Measurements from ENCODE around the gene MEIOB.
"Not testable (repeated sequence)": the region's sequence is repeated elsewhere in the genome, so short reads cannot be mapped to it uniquely, and the experiment has no call there.

Gene MEIOB

GRCh38 chr16:1899641-1900451 is 27.9 kb upstream of the MEIOB start:
- H3K4me3 ChIP-seq (ENCODE audit: control insufficient read depth, low read depth, low read length), result no peak overlapping the region
- no peak for DNase-seq (ENCODE audit: low read depth)
- TF ChIP-seq CTCF (conservative IDR thresholded peaks at IDR 0.05; ENCODE audit: control insufficient read depth, insufficient read depth, low read depth, low read length), result no peak

GRCh38 chr16:1897692-1898091 is 25.7 kb upstream of the MEIOB start:
- DNase-seq (ENCODE audit: low read depth); H3K4me3 ChIP-seq (ENCODE audit: control insufficient read depth, low read depth, low read length): not testable (repeated sequence)

GRCh38 chr16:1895949-1896675 is 24.1 kb upstream of the MEIOB start:
- no peak overlapping the region for H3K4me3 ChIP-seq (ENCODE audit: control insufficient read depth, low read depth, low read length)
- no peak for TF ChIP-seq CTCF (conservative IDR thresholded peaks at IDR 0.05; ENCODE audit: control insufficient read depth, insufficient read depth, low read depth, low read length)
- DNase-seq (ENCODE audit: low read depth), result no peak

GRCh38 chr16:1895068-1895467 is 23.1 kb upstream of the MEIOB start:
- no peak overlapping the region for H3K4me3 ChIP-seq (ENCODE audit: control insufficient read depth, low read depth, low read length)
- DNase-seq (ENCODE audit: low read depth), result no peak

GRCh38 chr16:1890708-1891050 is 18.7 kb upstream of the MEIOB start:
- TF ChIP-seq CTCF (conservative IDR thresholded peaks at IDR 0.05; ENCODE audit: control insufficient read depth, insufficient read depth, low read depth, low read length), result no peak
- no peak for DNase-seq (ENCODE audit: low read depth)
- no peak overlapping the region for H3K4me3 ChIP-seq (ENCODE audit: control insufficient read depth, low read depth, low read length)

More at GRCh38 chr16:1895068-1895467, 23.1 kb upstream of the MEIOB start:
- TF ChIP-seq CTCF (conservative IDR thresholded peaks at IDR 0.05; ENCODE audit: control insufficient read depth, insufficient read depth, low read depth, low read length), result no peak

GRCh38 chr16:1890024-1890707 is 18.2 kb upstream of the MEIOB start:
- no peak overlapping the region for H3K4me3 ChIP-seq (ENCODE audit: control insufficient read depth, low read depth, low read length)
- DNase-seq (ENCODE audit: low read depth), result no peak
- no peak for TF ChIP-seq CTCF (conservative IDR thresholded peaks at IDR 0.05; ENCODE audit: control insufficient read depth, insufficient read depth, low read depth, low read length)
